Type B pancreatic cell (in vitro differentiated cells): Measurements from ENCODE around the gene SH3GL2. TPM values are rescaled to one million over a fixed set of nuclear protein-coding genes. Genes with fewer than 3 reads are reported as not detected.

Experiments
- DNase-seq: peaks from one replicate; pipeline ENCODE4 v3.0.0; 2021; ENCODE audit warnings: mixed read lengths; ENCODE audit not compliant: unreplicated experiment; ENCODE audit errors: extremely low spot score
- H3K27ac Mint-ChIP-seq: 2 replicates; pipeline ENCODE4 v1.8.0; 2021; ENCODE audit warnings: mild to moderate bottlenecking, mixed read lengths
- H3K27me3 Mint-ChIP-seq: 2 replicates; pipeline ENCODE4 v1.8.0; 2021; ENCODE audit warnings: mixed read lengths
- H3K36me3 Mint-ChIP-seq: 2 replicates; pipeline ENCODE4 v1.8.0; 2021; ENCODE audit warnings: mixed read lengths
- H3K4me1 Mint-ChIP-seq: one replicate; pipeline ENCODE4 v1.8.0; 2021; ENCODE audit warnings: mixed read lengths; ENCODE audit not compliant: unreplicated experiment
- H3K4me3 Mint-ChIP-seq: 2 replicates; pipeline ENCODE4 v1.8.0; 2021; ENCODE audit warnings: mild to moderate bottlenecking, mixed read lengths
- H3K9me3 Mint-ChIP-seq: 2 replicates; pipeline ENCODE4 v1.8.0; 2021; ENCODE audit warnings: mixed read lengths
- total RNA-seq: library from RNA; stranded (reverse); gene quantifications from 2 replicates; pipeline ENCODE4 v1.2.1, GENCODE V29; 2021; ENCODE audit warnings: low replicate concordance
- TF ChIP-seq, protein P1 (sequence below): fragments of 200-600 bp; sonication (generic); conservative IDR thresholded peaks from 2 replicates; pipeline ENCODE4 v1.5.0; 2021; ENCODE audit warnings: antibody characterized with exemption, mild to moderate bottlenecking

Gene SH3GL2
- total RNA-seq, 1 donor from 2014 or later = 7.6 TPM

DNA sequence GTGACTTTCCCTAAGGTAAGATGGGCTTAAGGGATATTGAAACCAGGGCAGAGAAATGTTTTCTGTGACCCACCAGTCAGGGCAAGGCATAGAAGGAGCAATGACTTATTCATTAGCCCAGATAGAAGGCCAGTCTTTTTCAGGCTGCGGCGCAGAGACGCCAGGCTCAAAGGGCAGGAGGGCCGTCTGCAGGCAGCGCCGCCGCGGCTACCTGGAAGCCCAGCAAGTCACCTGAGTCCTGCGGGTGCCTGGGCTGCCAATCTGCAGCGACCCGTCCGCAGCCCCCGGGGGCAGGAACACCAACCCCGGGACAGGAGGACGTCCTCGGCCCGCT, 322 bp upstream of the SH3GL2 start:
- peaks cover 79% of the 10 kb centered on the region for H3K27me3 Mint-ChIP-seq
- TF ChIP-seq, protein P1, sequence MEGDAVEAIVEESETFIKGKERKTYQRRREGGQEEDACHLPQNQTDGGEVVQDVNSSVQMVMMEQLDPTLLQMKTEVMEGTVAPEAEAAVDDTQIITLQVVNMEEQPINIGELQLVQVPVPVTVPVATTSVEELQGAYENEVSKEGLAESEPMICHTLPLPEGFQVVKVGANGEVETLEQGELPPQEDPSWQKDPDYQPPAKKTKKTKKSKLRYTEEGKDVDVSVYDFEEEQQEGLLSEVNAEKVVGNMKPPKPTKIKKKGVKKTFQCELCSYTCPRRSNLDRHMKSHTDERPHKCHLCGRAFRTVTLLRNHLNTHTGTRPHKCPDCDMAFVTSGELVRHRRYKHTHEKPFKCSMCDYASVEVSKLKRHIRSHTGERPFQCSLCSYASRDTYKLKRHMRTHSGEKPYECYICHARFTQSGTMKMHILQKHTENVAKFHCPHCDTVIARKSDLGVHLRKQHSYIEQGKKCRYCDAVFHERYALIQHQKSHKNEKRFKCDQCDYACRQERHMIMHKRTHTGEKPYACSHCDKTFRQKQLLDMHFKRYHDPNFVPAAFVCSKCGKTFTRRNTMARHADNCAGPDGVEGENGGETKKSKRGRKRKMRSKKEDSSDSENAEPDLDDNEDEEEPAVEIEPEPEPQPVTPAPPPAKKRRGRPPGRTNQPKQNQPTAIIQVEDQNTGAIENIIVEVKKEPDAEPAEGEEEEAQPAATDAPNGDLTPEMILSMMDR = no peak
- H3K4me3 Mint-ChIP-seq = peak overlapping the region; percentile 82
- H3K27ac Mint-ChIP-seq = peak overlapping the region; percentile 14
- peaks cover 3% of the 10 kb centered on the region for H3K4me1 Mint-ChIP-seq
- no peak for DNase-seq
- H3K9me3 Mint-ChIP-seq = no peaks in the 10 kb centered on the region
- H3K36me3 Mint-ChIP-seq = no peaks in the 10 kb centered on the region

DNA sequence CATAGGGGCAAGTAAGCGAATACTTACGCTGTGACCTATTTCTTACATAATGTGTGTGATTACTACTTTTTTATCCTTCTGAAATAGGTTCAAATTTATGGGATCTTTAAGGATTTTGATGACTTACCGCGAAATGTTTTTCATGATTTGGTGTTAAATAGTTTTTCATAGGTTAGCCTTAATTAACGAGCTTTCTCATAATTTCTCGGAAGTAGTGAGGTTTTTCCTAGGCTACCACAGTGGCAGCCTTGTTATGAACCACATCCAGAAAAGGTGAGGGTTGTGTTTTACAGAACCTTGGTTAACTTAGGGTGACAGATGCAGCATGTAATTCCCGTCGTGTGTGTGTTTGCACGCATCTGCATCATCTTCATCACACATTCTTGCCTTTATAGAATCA, 1.3 kb downstream of the SH3GL2 start:
- peak overlapping the region; percentile 46 for H3K4me3 Mint-ChIP-seq
- H3K27me3 Mint-ChIP-seq = peaks cover 65% of the 10 kb centered on the region
- TF ChIP-seq, protein P1 = no peak
- no peak for DNase-seq
- no peaks in the 10 kb centered on the region for H3K9me3 Mint-ChIP-seq
- no peak overlapping the region for H3K27ac Mint-ChIP-seq
- H3K4me1 Mint-ChIP-seq = peaks cover 3% of the 10 kb centered on the region
- no peaks in the 10 kb centered on the region for H3K36me3 Mint-ChIP-seq

DNA sequence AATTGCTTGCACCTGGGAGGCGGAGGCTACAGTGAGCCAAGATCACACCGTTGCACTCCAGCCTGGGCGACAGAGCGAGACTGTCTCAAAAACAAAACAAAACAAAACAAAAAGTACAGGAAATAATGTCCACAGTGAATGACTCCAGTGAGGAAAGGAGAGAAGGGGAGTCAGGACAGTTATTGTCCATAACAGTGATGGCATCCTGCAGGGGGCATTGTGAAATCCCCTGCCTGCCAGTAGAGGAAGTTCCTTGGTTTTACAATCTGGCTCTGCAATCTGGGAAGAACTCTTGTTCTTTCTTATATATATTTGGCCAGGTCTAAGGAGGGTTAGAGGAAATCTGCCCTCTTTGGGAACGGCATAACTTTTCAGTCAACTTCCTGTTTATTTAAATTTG, 8.2 kb downstream of the SH3GL2 start:
- Mint-ChIP-seq H3K4me1 (no peaks in the 10 kb centered on the region), H3K27ac (no peak overlapping the region), H3K36me3 (no peaks in the 10 kb centered on the region), H3K27me3 (peaks cover 12% of the 10 kb centered on the region), H3K4me3 (no peak overlapping the region), H3K9me3 (no peaks in the 10 kb centered on the region)
- no peak for DNase-seq
- TF ChIP-seq, protein P1 = no peak

DNA sequence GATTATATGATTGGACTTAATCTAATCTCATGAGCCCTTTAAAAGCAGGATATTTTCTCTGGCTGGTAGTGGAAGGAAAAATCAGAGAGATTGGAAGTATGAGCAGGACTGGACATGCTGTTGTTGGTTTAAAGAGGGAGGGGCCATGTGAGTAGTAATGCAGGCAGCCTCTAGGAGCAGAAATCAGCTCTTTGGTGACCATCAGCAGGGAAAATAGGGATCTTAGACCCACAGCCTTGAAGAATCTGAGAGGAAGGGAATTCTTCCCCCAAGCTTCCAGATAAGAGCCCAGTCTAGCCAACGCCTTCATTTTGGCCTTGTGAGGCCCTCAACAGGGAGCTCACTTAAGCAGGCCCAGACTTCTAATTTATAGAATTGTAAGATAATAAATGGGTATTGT, 9.5 kb downstream of the SH3GL2 start:
- Mint-ChIP-seq H3K27ac (no peak overlapping the region), H3K27me3 (peaks cover 8% of the 10 kb centered on the region), H3K9me3 (no peaks in the 10 kb centered on the region), H3K4me1 (no peaks in the 10 kb centered on the region), H3K4me3 (no peak overlapping the region), H3K36me3 (no peaks in the 10 kb centered on the region)
- no peak for DNase-seq
- TF ChIP-seq, protein P1 = no peak

DNA sequence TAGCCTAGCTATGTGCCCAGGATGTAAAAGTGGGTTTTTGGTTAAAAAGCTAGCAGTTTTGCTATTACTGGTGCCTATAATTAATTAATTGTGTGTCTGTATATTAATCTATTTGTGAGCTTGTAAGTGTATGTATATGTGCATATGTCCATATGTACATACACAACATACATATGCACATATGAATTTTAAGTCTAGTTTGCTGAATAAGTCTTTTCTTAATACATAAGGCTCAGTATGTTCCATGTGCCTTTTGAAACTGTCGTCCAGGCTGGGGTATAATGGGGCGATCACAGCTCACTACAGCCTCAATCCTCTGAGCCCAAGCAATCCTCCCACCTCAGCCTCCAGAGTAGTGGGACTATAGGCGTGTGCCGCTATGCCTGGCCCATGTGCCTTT, 10.1 kb downstream of the SH3GL2 start:
- TF ChIP-seq, protein P1 = no peak
- no peaks in the 10 kb centered on the region for H3K9me3 Mint-ChIP-seq
- no peaks in the 10 kb centered on the region for H3K4me1 Mint-ChIP-seq
- H3K27ac Mint-ChIP-seq = no peak overlapping the region
- no peak for DNase-seq
- no peak overlapping the region for H3K4me3 Mint-ChIP-seq
- peaks cover 5% of the 10 kb centered on the region for H3K27me3 Mint-ChIP-seq
- H3K36me3 Mint-ChIP-seq = no peaks in the 10 kb centered on the region

DNA sequence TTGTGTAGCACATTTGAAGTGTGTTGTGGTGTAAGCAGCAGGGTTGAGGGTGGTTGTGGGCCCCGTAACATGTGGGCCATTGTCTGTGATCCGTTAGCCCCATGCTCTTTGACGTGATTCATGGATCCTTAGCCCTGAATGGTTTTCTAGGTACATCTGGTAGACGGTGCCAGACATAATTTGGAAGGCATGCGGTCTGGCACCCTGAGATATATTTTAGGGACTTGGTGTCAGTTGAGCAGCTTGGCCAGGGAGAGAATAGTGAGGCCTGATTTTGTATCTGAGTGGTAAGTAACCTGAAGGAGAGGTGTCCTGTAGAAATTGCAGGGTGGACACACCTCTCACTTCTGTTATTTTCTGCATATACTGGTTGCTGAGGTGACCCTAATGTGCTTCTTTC, 10.9 kb downstream of the SH3GL2 start:
- Mint-ChIP-seq H3K4me1 (no peaks in the 10 kb centered on the region), H3K9me3 (no peaks in the 10 kb centered on the region), H3K4me3 (no peak overlapping the region), H3K36me3 (no peaks in the 10 kb centered on the region), H3K27ac (no peak overlapping the region), H3K27me3 (peaks cover 5% of the 10 kb centered on the region)
- no peak for DNase-seq
- TF ChIP-seq, protein P1 = no peak
